GM21529 (cell line): ENCODE measurements around the gene SCAF1.
A peak's percentile ranks its signal among the peaks of the same experiment; 100 is the strongest.

Source experiments
- ATAC-seq: cut with Tn5 transposase; IDR thresholded peaks from one replicate; pipeline ENCODE4 v1.9.1; 2021; ENCODE audit not compliant: unreplicated experiment

SCAF1 gene

GRCh38 chr19:49641688-49642491, at the start of gene SCAF1:
Gene SCAF1, plus strand, starts transcription at chr19:49642209. Its CDS starts 2,818 bp downstream, at chr19:49645027.
- ATAC-seq = peak; percentile 49

GRCh38 chr19:49592486-49593232, 49.4 kb upstream of the SCAF1 start:
- ATAC-seq = no peak

- peak; percentile 35 for ATAC-seq
These were observed 48.5 kb upstream of the SCAF1 start for GRCh38 chr19:49593233-49594113.

- ATAC-seq = no peak
These were observed 47.6 kb upstream of the SCAF1 start for GRCh38 chr19:49594157-49594992.

- ATAC-seq = no peak
These were observed 46.8 kb upstream of the SCAF1 start for GRCh38 chr19:49594993-49595818.

GRCh38 chr19:49595819-49596404, 46.1 kb upstream of the SCAF1 start:
- no peak for ATAC-seq

- no peak for ATAC-seq
These were observed 45.6 kb upstream of the SCAF1 start for GRCh38 chr19:49596407-49596806.

GRCh38 chr19:49596954-49597702, 44.9 kb upstream of the SCAF1 start:
- no peak for ATAC-seq

- no peak for ATAC-seq
These were observed 44.4 kb upstream of the SCAF1 start for GRCh38 chr19:49597703-49597974.

GRCh38 chr19:49599378-49600295, 42.4 kb upstream of the SCAF1 start:
- ATAC-seq = no peak

GRCh38 chr19:49601482-49602038, 40.4 kb upstream of the SCAF1 start:
- ATAC-seq = no peak

GRCh38 chr19:49602806-49603205, 39.2 kb upstream of the SCAF1 start:
- no peak for ATAC-seq

- ATAC-seq = no peak
These were observed 36.4 kb upstream of the SCAF1 start for GRCh38 chr19:49605605-49606004.

- no peak for ATAC-seq
These were observed 32.4 kb upstream of the SCAF1 start for GRCh38 chr19:49609499-49610092.

GRCh38 chr19:49613374-49613773, 28.6 kb upstream of the SCAF1 start:
- no peak for ATAC-seq

- ATAC-seq = no peak
These were observed 27.7 kb upstream of the SCAF1 start for GRCh38 chr19:49614096-49614833.
